ENCODE results near the gene ZBTB9. TPM values are rescaled to one million over a fixed set of nuclear protein-coding genes. Genes with fewer than 3 reads are reported as not detected.
A peak's percentile ranks its signal among the peaks of the same experiment; 100 is the strongest.

The ZBTB9 gene
- polyA plus RNA-seq, 1 of the 3 experiments (the other 2 are of a cell fraction), result 5.7 TPM

DNA sequence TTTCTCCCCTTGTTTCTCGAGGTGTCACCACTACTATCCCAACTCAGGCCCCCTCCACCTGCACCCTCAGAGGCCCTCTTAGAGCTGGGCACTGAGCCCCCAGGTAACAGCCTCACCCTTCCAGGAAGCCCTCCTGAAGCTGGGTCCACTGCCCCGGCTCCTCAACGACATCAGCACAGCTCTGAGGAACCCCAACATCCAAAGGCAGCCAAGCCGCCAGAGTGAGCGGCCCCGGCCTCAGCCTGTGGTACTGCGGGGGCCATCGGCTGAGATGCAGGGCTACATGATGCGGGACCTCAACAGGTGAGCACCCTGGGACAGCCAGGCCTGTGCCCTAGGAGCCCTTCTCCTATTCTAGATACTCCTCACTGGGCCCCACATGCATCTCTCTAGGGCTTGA is 12.9 kb upstream of the ZBTB9 start:
- peaks cover 22 to 38% of the 10 kb centered on the region in 2 experiments for H3K36me3 ChIP-seq (replicated peaks in 1 of 2; ENCODE audit: control insufficient read depth in 1 of 2, insufficient read depth in 2 of 2, low read length in 1 of 2)
- H3K4me1 ChIP-seq (ENCODE audit: control insufficient read depth in 1 of 2, insufficient read depth in 2 of 2, low read depth in 1 of 2, low read length in 1 of 2), result no peaks in the 10 kb centered on the region
- H3K4me3 ChIP-seq (ENCODE audit: low read depth in 2 of 2, low read length in 1 of 2), result no peak overlapping the region
- POLR2A ChIA-PET, result interaction anchor here (2.2 kb wide), 1 partner anchor 9 kb away, joined by 9 read pairs; no protein-coding TSS in a partner anchor
- no peaks in the 10 kb centered on the region for H3K9me2 ChIP-seq
- CTCF ChIA-PET, result interaction anchor here (1.4 to 3.3 kb wide), 2 partner anchors 13 to 16 kb away, joined by 4 to 16 read pairs; partner anchors contain the start of gene ZBTB9
- H3K27me3 ChIP-seq (ENCODE audit: insufficient read depth), result no peaks in the 10 kb centered on the region
- H4K20me1 ChIP-seq (ENCODE audit: insufficient read depth), result no peaks in the 10 kb centered on the region
- peak; percentile 9 for DNase-seq
- no peak overlapping the region for H3K27ac ChIP-seq (ENCODE audit: low read depth in 2 of 2, low read length in 1 of 2)
- H3K9ac ChIP-seq, result no peak overlapping the region
- WGBS (ENCODE audit: low lambda C conversion rate), result 93% methylated on average over 5 of the region's 9 CpGs
- H3K4me2 ChIP-seq, result no peak overlapping the region
- no peaks in the 10 kb centered on the region for H3K79me2 ChIP-seq (ENCODE audit: insufficient read depth)
- TF ChIP-seq, protein P1, sequence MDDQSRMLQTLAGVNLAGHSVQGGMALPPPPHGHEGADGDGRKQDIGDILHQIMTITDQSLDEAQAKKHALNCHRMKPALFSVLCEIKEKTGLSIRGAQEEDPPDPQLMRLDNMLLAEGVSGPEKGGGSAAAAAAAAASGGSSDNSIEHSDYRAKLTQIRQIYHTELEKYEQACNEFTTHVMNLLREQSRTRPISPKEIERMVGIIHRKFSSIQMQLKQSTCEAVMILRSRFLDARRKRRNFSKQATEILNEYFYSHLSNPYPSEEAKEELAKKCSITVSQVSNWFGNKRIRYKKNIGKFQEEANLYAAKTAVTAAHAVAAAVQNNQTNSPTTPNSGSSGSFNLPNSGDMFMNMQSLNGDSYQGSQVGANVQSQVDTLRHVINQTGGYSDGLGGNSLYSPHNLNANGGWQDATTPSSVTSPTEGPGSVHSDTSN (IDR thresholded peaks at IDR 0.05), result no peak
- TF ChIP-seq NRF1 (IDR thresholded peaks at IDR 0.05; ENCODE audit: low read depth, low read length), result no peak
- no peak overlapping the region for H2AFZ ChIP-seq (ENCODE audit: low read depth)
- H3K9me3 ChIP-seq, result no peaks in the 10 kb centered on the region
- H3F3A ChIP-seq (replicated peaks; ENCODE audit: insufficient read depth), result no peaks in the 10 kb centered on the region

DNA sequence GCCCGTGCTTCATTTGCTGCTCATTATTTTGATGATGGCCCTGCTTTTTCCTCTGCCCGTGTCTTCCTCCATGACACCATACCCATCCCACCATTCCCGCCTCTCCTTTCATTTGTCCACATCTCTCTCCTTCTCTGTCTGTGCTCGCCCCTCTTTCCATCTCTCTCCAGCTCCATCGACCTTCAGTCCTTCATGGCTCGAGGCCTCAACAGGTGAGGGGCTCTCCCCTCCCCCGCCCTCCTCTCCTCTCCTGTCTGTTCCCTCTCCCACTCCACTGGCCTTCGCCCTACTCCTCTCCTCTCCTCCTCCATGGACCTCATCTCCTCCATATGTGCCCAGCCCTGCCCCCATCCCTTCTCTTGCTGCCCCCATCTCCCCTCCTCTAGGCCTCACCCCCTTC is 12.1 kb upstream of the ZBTB9 start:
- POLR2A ChIA-PET, result interaction anchor here (2.2 kb wide), 1 partner anchor 8 kb away, joined by 9 read pairs; no protein-coding TSS in a partner anchor
- H3K4me2 ChIP-seq, result no peak overlapping the region
- H3K9me2 ChIP-seq, result no peaks in the 10 kb centered on the region
- CTCF ChIA-PET, result interaction anchor here (1.0 kb wide), 1 partner anchor 17 kb away, joined by 3 read pairs; no protein-coding TSS in a partner anchor
- no peak for DNase-seq
- no peaks in the 10 kb centered on the region for H4K20me1 ChIP-seq (ENCODE audit: insufficient read depth)
- H3K36me3 ChIP-seq (replicated peaks in 1 of 2; ENCODE audit: control insufficient read depth in 1 of 2, insufficient read depth in 2 of 2, low read length in 1 of 2), result peaks cover 14 to 42% of the 10 kb centered on the region in 2 experiments
- no peaks in the 10 kb centered on the region for H3K9me3 ChIP-seq
- H2AFZ ChIP-seq (ENCODE audit: low read depth), result no peak overlapping the region
- no peaks in the 10 kb centered on the region for H3K4me1 ChIP-seq (ENCODE audit: control insufficient read depth in 1 of 2, insufficient read depth in 2 of 2, low read depth in 1 of 2, low read length in 1 of 2)
- H3K27me3 ChIP-seq (ENCODE audit: insufficient read depth), result no peaks in the 10 kb centered on the region
- no peak overlapping the region for H3K4me3 ChIP-seq (ENCODE audit: low read depth in 2 of 2, low read length in 1 of 2)
- no peak overlapping the region for H3K9ac ChIP-seq
- no peaks in the 10 kb centered on the region for H3K79me2 ChIP-seq (ENCODE audit: insufficient read depth)
- no peak overlapping the region for H3K27ac ChIP-seq (ENCODE audit: low read depth in 2 of 2, low read length in 1 of 2)
- 87% methylated on average over 8 of the region's 8 CpGs for WGBS (ENCODE audit: low lambda C conversion rate)
- TF ChIP-seq TEAD4 (IDR thresholded peaks at IDR 0.05; ENCODE audit: borderline replicate concordance, insufficient read depth), result no peak
- no peaks in the 10 kb centered on the region for H3F3A ChIP-seq (replicated peaks; ENCODE audit: insufficient read depth)

DNA sequence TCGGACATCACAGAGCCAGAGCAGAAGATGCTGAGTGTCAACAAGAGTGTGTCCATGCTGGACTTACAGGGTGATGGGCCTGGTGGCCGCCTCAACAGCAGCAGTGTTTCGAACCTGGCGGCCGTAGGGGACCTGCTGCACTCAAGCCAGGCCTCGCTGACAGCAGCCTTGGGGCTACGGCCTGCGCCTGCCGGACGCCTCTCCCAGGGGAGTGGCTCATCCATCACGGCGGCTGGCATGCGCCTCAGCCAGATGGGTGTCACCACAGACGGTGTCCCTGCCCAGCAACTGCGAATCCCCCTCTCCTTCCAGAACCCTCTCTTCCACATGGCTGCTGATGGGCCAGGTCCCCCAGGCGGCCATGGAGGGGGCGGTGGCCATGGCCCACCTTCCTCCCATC is 11.4 kb upstream of the ZBTB9 start:
- Histone ChIP-seq H3K27me3 (ENCODE audit: insufficient read depth) (no peaks in the 10 kb centered on the region), H4K20me1 (ENCODE audit: insufficient read depth) (no peaks in the 10 kb centered on the region), H3K9me2 (no peaks in the 10 kb centered on the region), H3K79me2 (ENCODE audit: insufficient read depth) (no peaks in the 10 kb centered on the region), H3K4me1 (ENCODE audit: control insufficient read depth in 1 of 2, insufficient read depth in 2 of 2, low read depth in 1 of 2, low read length in 1 of 2) (no peaks in the 10 kb centered on the region), H3K27ac (ENCODE audit: low read depth in 2 of 2, low read length in 1 of 2) (no peak overlapping the region), H3K9ac (no peak overlapping the region), H3K9me3 (no peaks in the 10 kb centered on the region), H3K4me2 (no peak overlapping the region), H2AFZ (ENCODE audit: low read depth) (no peak overlapping the region), H3K4me3 (ENCODE audit: low read depth in 2 of 2, low read length in 1 of 2) (no peak overlapping the region), H3F3A (replicated peaks; ENCODE audit: insufficient read depth) (no peaks in the 10 kb centered on the region), H3K36me3 (replicated peaks in 1 of 2; ENCODE audit: control insufficient read depth in 1 of 2, insufficient read depth in 2 of 2, low read length in 1 of 2) (peaks cover 10 to 45% of the 10 kb centered on the region in 2 experiments)
- peak; percentile 17 for DNase-seq
- WGBS (ENCODE audit: low lambda C conversion rate), result 100% methylated on average over 6 of the region's 17 CpGs
- CTCF ChIA-PET, result interaction anchor here (1.0 kb wide), 1 partner anchor 16 kb away, joined by 3 read pairs; no protein-coding TSS in a partner anchor
- TF ChIP-seq, protein P2, sequence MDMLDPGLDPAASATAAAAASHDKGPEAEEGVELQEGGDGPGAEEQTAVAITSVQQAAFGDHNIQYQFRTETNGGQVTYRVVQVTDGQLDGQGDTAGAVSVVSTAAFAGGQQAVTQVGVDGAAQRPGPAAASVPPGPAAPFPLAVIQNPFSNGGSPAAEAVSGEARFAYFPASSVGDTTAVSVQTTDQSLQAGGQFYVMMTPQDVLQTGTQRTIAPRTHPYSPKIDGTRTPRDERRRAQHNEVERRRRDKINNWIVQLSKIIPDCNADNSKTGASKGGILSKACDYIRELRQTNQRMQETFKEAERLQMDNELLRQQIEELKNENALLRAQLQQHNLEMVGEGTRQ (IDR thresholded peaks at IDR 0.05; ENCODE audit: borderline replicate concordance, low read depth, low read length), result no peak
- TF ChIP-seq, protein P3, sequence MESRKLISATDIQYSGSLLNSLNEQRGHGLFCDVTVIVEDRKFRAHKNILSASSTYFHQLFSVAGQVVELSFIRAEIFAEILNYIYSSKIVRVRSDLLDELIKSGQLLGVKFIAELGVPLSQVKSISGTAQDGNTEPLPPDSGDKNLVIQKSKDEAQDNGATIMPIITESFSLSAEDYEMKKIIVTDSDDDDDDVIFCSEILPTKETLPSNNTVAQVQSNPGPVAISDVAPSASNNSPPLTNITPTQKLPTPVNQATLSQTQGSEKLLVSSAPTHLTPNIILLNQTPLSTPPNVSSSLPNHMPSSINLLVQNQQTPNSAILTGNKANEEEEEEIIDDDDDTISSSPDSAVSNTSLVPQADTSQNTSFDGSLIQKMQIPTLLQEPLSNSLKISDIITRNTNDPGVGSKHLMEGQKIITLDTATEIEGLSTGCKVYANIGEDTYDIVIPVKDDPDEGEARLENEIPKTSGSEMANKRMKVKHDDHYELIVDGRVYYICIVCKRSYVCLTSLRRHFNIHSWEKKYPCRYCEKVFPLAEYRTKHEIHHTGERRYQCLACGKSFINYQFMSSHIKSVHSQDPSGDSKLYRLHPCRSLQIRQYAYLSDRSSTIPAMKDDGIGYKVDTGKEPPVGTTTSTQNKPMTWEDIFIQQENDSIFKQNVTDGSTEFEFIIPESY (IDR thresholded peaks at IDR 0.05; ENCODE audit: borderline replicate concordance, low read depth), result no peak
- no peak for TF ChIP-seq EZH2phosphoT487 (IDR thresholded peaks at IDR 0.05; ENCODE audit: borderline replicate concordance, low read depth)
- TF ChIP-seq, protein P4, sequence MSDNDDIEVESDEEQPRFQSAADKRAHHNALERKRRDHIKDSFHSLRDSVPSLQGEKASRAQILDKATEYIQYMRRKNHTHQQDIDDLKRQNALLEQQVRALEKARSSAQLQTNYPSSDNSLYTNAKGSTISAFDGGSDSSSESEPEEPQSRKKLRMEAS (IDR thresholded peaks at IDR 0.05; ENCODE audit: low read depth), result no peak
- POLR2A ChIA-PET, result no interaction called here
